ENCODE results near the gene GTF2F1. TPM values are rescaled to one million over a fixed set of nuclear protein-coding genes. Genes with fewer than 3 reads are reported as not detected.

GTF2F1 gene
- total RNA-seq, 1 donor from 2014 or later = 42.2 TPM

DNA sequence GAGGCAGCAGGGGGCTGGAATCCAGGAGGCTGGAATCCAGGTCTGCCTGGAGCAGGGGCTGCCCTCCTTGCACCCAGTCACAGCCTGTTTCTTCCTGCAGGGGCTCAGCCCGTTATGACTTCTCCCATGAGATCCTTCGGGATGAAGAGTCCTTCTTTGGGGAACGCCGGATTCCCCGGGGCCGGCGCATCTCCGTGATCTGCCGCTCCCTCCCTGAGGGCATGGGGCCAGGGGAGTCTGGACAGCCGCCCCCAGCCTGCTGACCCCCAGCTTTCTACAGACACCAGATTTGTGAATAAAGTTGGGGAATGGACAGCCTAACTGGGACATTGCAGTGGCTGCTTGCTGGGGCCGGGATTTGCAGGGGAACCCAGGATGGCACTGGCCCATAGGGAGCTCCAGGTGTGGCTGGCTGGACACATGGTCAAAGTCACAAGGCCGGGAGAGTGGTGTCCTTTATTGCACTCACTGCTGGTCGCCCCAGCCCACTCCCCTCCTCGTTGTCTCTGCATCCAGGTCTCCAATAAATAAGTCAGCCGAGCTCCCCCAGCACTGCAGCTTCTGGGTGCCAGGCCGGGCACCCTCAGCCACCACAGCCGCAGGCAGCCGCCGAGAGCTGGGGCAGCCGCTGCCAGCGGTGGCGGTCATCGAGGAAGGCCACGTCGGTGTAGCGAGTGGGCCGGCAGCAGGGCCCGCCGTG lies 18.1 kb downstream of the GTF2F1 start:
- TF ChIP-seq, protein P1, sequence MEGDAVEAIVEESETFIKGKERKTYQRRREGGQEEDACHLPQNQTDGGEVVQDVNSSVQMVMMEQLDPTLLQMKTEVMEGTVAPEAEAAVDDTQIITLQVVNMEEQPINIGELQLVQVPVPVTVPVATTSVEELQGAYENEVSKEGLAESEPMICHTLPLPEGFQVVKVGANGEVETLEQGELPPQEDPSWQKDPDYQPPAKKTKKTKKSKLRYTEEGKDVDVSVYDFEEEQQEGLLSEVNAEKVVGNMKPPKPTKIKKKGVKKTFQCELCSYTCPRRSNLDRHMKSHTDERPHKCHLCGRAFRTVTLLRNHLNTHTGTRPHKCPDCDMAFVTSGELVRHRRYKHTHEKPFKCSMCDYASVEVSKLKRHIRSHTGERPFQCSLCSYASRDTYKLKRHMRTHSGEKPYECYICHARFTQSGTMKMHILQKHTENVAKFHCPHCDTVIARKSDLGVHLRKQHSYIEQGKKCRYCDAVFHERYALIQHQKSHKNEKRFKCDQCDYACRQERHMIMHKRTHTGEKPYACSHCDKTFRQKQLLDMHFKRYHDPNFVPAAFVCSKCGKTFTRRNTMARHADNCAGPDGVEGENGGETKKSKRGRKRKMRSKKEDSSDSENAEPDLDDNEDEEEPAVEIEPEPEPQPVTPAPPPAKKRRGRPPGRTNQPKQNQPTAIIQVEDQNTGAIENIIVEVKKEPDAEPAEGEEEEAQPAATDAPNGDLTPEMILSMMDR (conservative IDR thresholded peaks at IDR 0.05; ENCODE audit: low read depth, low read length) = no peak
- H3K4me3 ChIP-seq (ENCODE audit: low read depth, low read length) = no peak overlapping the region
- no peak for DNase-seq (ENCODE audit: low read depth)

DNA sequence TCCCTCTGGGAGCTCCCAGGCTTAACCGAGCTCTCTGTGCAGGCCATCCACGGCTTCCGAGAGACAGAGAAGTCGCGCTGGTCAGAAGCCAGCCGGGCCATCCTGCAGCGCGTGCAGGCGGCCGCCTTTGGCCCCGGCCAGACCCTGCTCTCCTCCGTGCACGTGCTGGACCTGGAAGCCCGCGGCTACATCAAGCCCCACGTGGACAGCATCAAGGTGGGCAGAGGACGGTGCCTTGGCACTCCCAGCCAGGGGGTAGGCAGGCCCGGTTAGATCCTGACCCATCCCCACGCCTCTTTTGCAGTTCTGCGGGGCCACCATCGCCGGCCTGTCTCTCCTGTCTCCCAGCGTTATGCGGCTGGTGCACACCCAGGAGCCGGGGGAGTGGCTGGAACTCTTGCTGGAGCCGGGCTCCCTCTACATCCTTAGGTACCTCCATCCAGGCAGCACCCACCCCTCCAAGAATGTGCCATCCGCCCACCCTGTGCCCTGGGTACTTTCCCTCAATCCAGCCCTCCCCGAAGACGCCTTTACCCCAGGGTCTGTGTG lies 18.7 kb downstream of the GTF2F1 start:
- DNase-seq (ENCODE audit: low read depth) = no peak
- TF ChIP-seq, protein P1 (conservative IDR thresholded peaks at IDR 0.05; ENCODE audit: low read depth, low read length) = no peak
- H3K4me3 ChIP-seq (ENCODE audit: low read depth, low read length) = peak overlapping the region; percentile 63

DNA sequence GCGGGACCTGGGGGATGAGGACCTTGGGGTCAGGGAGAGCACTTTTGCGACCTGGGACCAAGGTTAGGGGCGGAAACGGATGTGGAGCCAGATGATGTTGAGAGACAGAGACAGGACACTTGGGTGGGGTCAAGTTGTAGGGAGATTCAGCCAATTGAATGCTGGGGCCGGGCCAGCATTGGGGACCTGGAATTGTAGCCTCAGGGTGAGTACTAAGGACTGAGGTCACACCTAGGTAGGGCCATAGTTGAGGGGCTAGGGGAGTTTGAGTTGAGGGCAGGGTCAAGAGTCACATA lies 19.2 kb downstream of the GTF2F1 start:
- TF ChIP-seq, protein P1 (conservative IDR thresholded peaks at IDR 0.05; ENCODE audit: low read depth, low read length) = no peak
- no peak for DNase-seq (ENCODE audit: low read depth)
- peak overlapping the region; percentile 63 for H3K4me3 ChIP-seq (ENCODE audit: low read depth, low read length)

DNA sequence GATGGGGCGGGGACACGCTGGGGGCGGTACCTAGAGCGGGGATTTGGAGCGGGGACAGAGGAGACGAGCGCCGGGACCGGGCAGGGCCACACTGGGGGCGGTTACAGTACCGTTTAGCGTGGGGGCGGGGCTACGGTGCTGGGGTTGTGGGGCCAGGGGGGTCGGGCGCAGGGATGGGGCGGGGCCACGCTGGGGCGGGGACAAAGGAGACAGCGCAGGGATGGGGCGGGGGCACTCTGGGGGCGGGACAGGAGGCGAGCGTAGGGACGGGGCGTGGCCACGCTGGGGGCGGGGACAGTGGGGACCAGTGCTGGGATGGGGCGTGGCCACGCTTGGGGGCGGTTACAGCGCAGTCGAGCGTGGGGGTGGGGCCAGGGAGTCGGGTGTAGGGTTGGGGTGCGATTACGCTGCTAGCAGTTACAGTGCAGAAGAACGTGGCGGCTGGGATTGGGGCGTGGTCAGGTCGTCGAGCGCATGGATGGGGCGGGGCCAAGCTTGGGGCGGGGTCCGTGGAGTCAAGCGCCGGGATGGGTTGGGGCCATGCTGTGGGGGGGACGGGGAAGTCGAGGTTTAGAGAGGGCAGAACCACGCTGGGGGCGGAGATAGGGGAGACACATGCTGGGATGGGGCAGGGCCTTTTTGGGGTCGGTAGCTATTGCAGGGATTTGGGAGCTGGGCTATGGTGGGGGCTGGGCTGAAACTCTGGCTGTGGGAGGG lies 19.7 kb downstream of the GTF2F1 start:
- peak; percentile 54 for DNase-seq (ENCODE audit: low read depth)
- TF ChIP-seq, protein P1 (conservative IDR thresholded peaks at IDR 0.05; ENCODE audit: low read depth, low read length) = no peak
- H3K4me3 ChIP-seq (ENCODE audit: low read depth, low read length) = peak overlapping the region; percentile 89

DNA sequence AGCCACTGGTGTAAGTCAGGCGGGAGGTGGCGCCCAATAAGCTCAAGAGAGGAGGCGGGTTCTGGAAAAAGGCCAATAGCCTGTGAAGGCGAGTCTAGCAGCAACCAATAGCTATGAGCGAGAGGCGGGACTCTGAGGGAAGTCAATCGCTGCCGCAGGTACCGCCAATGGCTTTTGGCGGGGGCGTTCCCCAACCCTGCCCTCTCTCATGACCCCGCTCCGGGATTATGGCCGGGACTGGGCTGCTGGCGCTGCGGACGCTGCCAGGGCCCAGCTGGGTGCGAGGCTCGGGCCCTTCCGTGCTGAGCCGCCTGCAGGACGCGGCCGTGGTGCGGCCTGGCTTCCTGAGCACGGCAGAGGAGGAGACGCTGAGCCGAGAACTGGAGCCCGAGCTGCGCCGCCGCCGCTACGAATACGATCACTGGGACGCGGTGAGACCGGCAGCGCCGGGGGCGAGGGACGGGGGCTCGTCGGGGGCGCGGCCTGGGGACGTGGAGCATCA lies 20.3 kb downstream of the GTF2F1 start, which contains the start of gene ALKBH7:
Gene ALKBH7 (plus strand): TSS at position 201 of the 502 bp plus-strand sequence. CDS start 27 bp downstream, at position 228.
- DNase-seq (ENCODE audit: low read depth) = peak; percentile 97
- TF ChIP-seq, protein P1 (conservative IDR thresholded peaks at IDR 0.05; ENCODE audit: low read depth, low read length) = no peak
- H3K4me3 ChIP-seq (ENCODE audit: low read depth, low read length) = peak within 1 kb of the TSS; percentile 89

DNA sequence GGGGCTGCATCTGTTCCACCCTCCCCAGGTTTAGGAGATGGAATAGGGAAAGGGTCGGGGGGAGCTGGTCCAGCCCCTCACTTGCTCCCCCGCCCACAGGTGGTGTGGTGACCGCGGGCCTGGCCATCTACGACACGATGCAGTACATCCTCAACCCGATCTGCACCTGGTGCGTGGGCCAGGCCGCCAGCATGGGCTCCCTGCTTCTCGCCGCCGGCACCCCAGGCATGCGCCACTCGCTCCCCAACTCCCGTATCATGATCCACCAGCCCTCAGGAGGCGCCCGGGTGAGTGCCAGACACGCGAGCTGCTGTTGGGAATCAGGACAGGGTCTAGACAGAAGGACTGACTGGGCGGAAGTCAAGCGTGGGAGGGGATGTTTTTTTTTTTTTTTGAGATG lies 28.6 kb downstream of the GTF2F1 start:
- TF ChIP-seq, protein P1 (conservative IDR thresholded peaks at IDR 0.05; ENCODE audit: low read depth, low read length) = no peak
- no peak for DNase-seq (ENCODE audit: low read depth)

More for the DNA sequence above, 28.6 kb downstream of the GTF2F1 start:
- H3K4me3 ChIP-seq (ENCODE audit: low read depth, low read length) = no peak overlapping the region

Data from epithelial cell of proximal tubule (primary cell).